ENCODE measurements around the gene CNN2.

GRCh38 chr19:993361-993830 is 33.0 kb upstream of the CNN2 start:
- TF ChIP-seq, protein P1, sequence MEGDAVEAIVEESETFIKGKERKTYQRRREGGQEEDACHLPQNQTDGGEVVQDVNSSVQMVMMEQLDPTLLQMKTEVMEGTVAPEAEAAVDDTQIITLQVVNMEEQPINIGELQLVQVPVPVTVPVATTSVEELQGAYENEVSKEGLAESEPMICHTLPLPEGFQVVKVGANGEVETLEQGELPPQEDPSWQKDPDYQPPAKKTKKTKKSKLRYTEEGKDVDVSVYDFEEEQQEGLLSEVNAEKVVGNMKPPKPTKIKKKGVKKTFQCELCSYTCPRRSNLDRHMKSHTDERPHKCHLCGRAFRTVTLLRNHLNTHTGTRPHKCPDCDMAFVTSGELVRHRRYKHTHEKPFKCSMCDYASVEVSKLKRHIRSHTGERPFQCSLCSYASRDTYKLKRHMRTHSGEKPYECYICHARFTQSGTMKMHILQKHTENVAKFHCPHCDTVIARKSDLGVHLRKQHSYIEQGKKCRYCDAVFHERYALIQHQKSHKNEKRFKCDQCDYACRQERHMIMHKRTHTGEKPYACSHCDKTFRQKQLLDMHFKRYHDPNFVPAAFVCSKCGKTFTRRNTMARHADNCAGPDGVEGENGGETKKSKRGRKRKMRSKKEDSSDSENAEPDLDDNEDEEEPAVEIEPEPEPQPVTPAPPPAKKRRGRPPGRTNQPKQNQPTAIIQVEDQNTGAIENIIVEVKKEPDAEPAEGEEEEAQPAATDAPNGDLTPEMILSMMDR (conservative IDR thresholded peaks at IDR 0.05; ENCODE audit: low read depth, low read length): no peak
- no peak for TF ChIP-seq USF2 (IDR thresholded peaks at IDR 0.05; ENCODE audit: low read depth, low read length)
- no peak for TF ChIP-seq CHD1 (IDR thresholded peaks at IDR 0.05; ENCODE audit: low read depth, low read length)
- TF ChIP-seq POLR2A (IDR thresholded peaks at IDR 0.05; ENCODE audit: low read depth, low read length): no peak
- TF ChIP-seq MAFK (IDR thresholded peaks at IDR 0.05; ENCODE audit: low read depth, low read length): no peak
- TF ChIP-seq RFX5 (IDR thresholded peaks at IDR 0.05; ENCODE audit: low read depth, low read length): no peak
- no peak for TF ChIP-seq CEBPB (IDR thresholded peaks at IDR 0.05; ENCODE audit: low read depth, low read length)
- no peak for TF ChIP-seq BHLHE40 (IDR thresholded peaks at IDR 0.05; ENCODE audit: low read depth, low read length)
- TF ChIP-seq RAD21 (IDR thresholded peaks at IDR 0.05; ENCODE audit: low read length): no peak
- TF ChIP-seq ELK1 (IDR thresholded peaks at IDR 0.05; ENCODE audit: borderline replicate concordance, low read depth, low read length): no peak
- TF ChIP-seq MAZ (IDR thresholded peaks at IDR 0.05; ENCODE audit: borderline replicate concordance, low read depth, low read length): no peak
